OCI-LY1 (cell line): Measurements from ENCODE around the gene GATAD1.

ENCODE experiments used
- EZH2 ChIP-seq: fragments of 200-600 bp; sonication (generic), shearing (Covaris generic); IDR thresholded peaks from 2 replicates; pipeline ENCODE4 v1.8.0; 2017; ENCODE audit warnings: borderline replicate concordance, mixed run types, mild to moderate bottlenecking, antibody characterized with exemption, low read length, moderate library complexity, mixed read lengths
- TF ChIP-seq, protein P1 (sequence below): fragments of 200-600 bp; sonication (generic), shearing (Covaris generic); IDR thresholded peaks from 2 replicates; pipeline ENCODE4 v1.5.1; 2017; ENCODE audit warnings: mild to moderate bottlenecking, antibody characterized with exemption, low read length, moderate library complexity, mixed read lengths

DNA sequence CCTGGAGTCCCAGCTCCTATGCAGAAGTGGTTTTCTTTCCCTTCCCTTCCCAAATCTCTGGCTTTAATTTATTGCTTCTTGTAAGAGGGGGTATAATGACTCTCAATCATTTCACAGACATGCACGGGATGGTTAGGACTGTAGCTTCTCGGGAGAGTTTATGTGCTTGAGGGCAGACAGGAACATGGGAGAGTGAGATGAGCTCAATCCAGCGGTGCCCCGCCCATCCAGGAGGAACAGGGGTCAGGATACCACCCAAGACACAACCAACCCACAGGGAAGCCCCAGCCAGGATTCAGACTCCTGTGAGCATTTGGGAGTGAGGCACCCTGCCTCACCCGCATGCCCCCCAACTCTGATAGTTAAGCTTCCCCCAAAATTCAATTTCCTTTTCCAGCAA is 33.7 kb upstream of the GATAD1 start:
- TF ChIP-seq, protein P1, sequence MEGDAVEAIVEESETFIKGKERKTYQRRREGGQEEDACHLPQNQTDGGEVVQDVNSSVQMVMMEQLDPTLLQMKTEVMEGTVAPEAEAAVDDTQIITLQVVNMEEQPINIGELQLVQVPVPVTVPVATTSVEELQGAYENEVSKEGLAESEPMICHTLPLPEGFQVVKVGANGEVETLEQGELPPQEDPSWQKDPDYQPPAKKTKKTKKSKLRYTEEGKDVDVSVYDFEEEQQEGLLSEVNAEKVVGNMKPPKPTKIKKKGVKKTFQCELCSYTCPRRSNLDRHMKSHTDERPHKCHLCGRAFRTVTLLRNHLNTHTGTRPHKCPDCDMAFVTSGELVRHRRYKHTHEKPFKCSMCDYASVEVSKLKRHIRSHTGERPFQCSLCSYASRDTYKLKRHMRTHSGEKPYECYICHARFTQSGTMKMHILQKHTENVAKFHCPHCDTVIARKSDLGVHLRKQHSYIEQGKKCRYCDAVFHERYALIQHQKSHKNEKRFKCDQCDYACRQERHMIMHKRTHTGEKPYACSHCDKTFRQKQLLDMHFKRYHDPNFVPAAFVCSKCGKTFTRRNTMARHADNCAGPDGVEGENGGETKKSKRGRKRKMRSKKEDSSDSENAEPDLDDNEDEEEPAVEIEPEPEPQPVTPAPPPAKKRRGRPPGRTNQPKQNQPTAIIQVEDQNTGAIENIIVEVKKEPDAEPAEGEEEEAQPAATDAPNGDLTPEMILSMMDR, result no peak
- no peak for TF ChIP-seq EZH2
